HEK293 (cell line): ENCODE measurements around the gene PARD3B.

Source experiments
- CTCF ChIA-PET: fragments of 350-600 bp; formaldehyde crosslinking; extraction: SDS; loops from one replicate; lab custom pipeline; 2021; ENCODE audit warnings: antibody characterized with exemption; lab: Yijun Ruan, JAX
- POLR2A ChIA-PET: fragments of 300-600 bp; formaldehyde crosslinking; extraction: SDS; loops from one replicate; lab custom pipeline; 2020; ENCODE audit warnings: antibody characterized with exemption, inconsistent platforms; lab: Yijun Ruan, JAX
- H3K27ac ChIP-seq: fragments of 200-500 bp; sonication (Bioruptor generic); 2 replicates; pipeline ENCODE4 v1.5.1; 2014; ENCODE audit warnings: low read depth, low read length, control low read depth, inconsistent platforms; ENCODE audit errors: extremely low read depth
- H3K36me3 ChIP-seq, 2 experiments: fragments of 200-500 bp in 1 of 2; sonication (Bioruptor generic) in 1 of 2; 1 replicate in 1 of 2; 2 replicates in 1 of 2; pipeline ENCODE4 v1.5.1; 2014 to 2017; ENCODE audit warnings: inconsistent platforms in 2 of 2, low read length in 2 of 2; ENCODE audit not compliant: control insufficient read depth in 2 of 2, insufficient read depth in 1 of 2
- H3K4me1 ChIP-seq: fragments of 200-500 bp; sonication (Bioruptor generic); 2 replicates; pipeline ENCODE4 v1.5.1; 2014; ENCODE audit warnings: mild to moderate bottlenecking, low read length, inconsistent platforms; ENCODE audit not compliant: control insufficient read depth, insufficient read depth
- H3K4me3 ChIP-seq: 2 replicates; pipeline ENCODE4 v1.5.1; 2011; ENCODE audit warnings: low read depth, mild to moderate bottlenecking, control low read depth, low read length, moderate library complexity
- H3K9me3 ChIP-seq: fragments of 200-500 bp; sonication (Bioruptor generic); 2 replicates; pipeline ENCODE4 v1.5.1; 2014; ENCODE audit warnings: low read depth, low read length, inconsistent platforms; ENCODE audit not compliant: control insufficient read depth, insufficient read depth
- HOXD13 ChIP-seq: sonication (generic); formaldehyde crosslinking; IDR thresholded peaks from 2 replicates; pipeline ENCODE4 v1.8.0; 2022; ENCODE audit warnings: missing genetic modification reagents, borderline replicate concordance
- YY1 ChIP-seq: fragments of 450-650 bp; formaldehyde crosslinking; IDR thresholded peaks from 2 replicates; pipeline ENCODE4 v1.5.1; 2018; ENCODE audit warnings: missing biosample characterization, missing genetic modification characterization
- YY2 ChIP-seq: fragments of 450-650 bp; formaldehyde crosslinking; IDR thresholded peaks from 2 replicates; pipeline ENCODE4 v1.5.1; 2016; ENCODE audit warnings: missing biosample characterization, missing genetic modification characterization
- ZNF138 ChIP-seq: fragments of 450-650 bp; formaldehyde crosslinking; IDR thresholded peaks from 2 replicates; pipeline ENCODE4 v1.5.1; 2016; ENCODE audit warnings: missing biosample characterization, missing genetic modification characterization, borderline replicate concordance
- ZNF175 ChIP-seq: fragments of 450-650 bp; formaldehyde crosslinking; IDR thresholded peaks from 2 replicates; pipeline ENCODE4 v1.5.1; 2016; ENCODE audit warnings: missing biosample characterization, missing genetic modification characterization
- ZNF2 ChIP-seq: fragments of 450-650 bp; formaldehyde crosslinking; IDR thresholded peaks from 2 replicates; pipeline ENCODE4 v1.5.1; 2016; ENCODE audit warnings: missing biosample characterization, missing genetic modification characterization
- ZNF248 ChIP-seq: fragments of 450-650 bp; formaldehyde crosslinking; IDR thresholded peaks from 2 replicates; pipeline ENCODE4 v1.5.1; 2017; ENCODE audit warnings: missing biosample characterization, missing genetic modification characterization
- ZNF266 ChIP-seq: fragments of 450-650 bp; formaldehyde crosslinking; IDR thresholded peaks from 2 replicates; pipeline ENCODE4 v1.5.1; 2016; ENCODE audit warnings: missing biosample characterization, missing genetic modification characterization, low read depth
- ZNF274 ChIP-seq, 2 experiments: fragments of 200-500 bp in 1 of 2; fragments of 450-650 bp in 1 of 2; sonication (Bioruptor generic) in 1 of 2; formaldehyde crosslinking in 1 of 2; IDR thresholded peaks; 2 replicates each; pipeline versions ENCODE4 v1.5.1 to v1.6.1; 2014 to 2016; ENCODE audit warnings: borderline replicate concordance in 1 of 2, inconsistent platforms in 1 of 2, low read length in 1 of 2, missing biosample characterization in 1 of 2, missing genetic modification characterization in 1 of 2
- ZNF350 ChIP-seq: fragments of 450-650 bp; formaldehyde crosslinking; IDR thresholded peaks from 2 replicates; pipeline ENCODE4 v1.5.0; 2017; ENCODE audit warnings: missing biosample characterization, mild to moderate bottlenecking, missing genetic modification characterization
- ZNF391 ChIP-seq: fragments of 450-650 bp; formaldehyde crosslinking; IDR thresholded peaks from 2 replicates; pipeline ENCODE4 v1.5.1; 2016; ENCODE audit warnings: low read depth, missing biosample characterization, missing genetic modification characterization, borderline replicate concordance
- ZNF433 ChIP-seq: fragments of 450-650 bp; formaldehyde crosslinking; IDR thresholded peaks from 2 replicates; pipeline ENCODE4 v1.5.1; 2016; ENCODE audit warnings: missing biosample characterization, missing genetic modification characterization, low read depth
- ZNF48 ChIP-seq: fragments of 450-650 bp; formaldehyde crosslinking; IDR thresholded peaks from 2 replicates; pipeline ENCODE4 v1.5.1; 2016; ENCODE audit warnings: missing biosample characterization, missing genetic modification characterization
- ZNF501 ChIP-seq: fragments of 450-650 bp; formaldehyde crosslinking; IDR thresholded peaks from 2 replicates; pipeline ENCODE4 v1.5.1; 2016; ENCODE audit warnings: missing biosample characterization, missing genetic modification characterization
- ZNF510 ChIP-seq: fragments of 450-650 bp; formaldehyde crosslinking; IDR thresholded peaks from 2 replicates; pipeline ENCODE4 v1.5.1; 2018; ENCODE audit warnings: mild to moderate bottlenecking, missing genetic modification characterization, missing biosample characterization; ENCODE audit not compliant: insufficient replicate concordance
- ZNF530 ChIP-seq: fragments of 450-650 bp; formaldehyde crosslinking; IDR thresholded peaks from 2 replicates; pipeline ENCODE4 v1.5.1; 2016; ENCODE audit warnings: low read depth, missing biosample characterization, missing genetic modification characterization
- ZNF654 ChIP-seq: fragments of 450-650 bp; formaldehyde crosslinking; IDR thresholded peaks from 2 replicates; pipeline ENCODE4 v1.5.1; 2016; ENCODE audit warnings: low read depth, missing biosample characterization, missing genetic modification characterization
- ZNF658 ChIP-seq: fragments of 450-650 bp; formaldehyde crosslinking; IDR thresholded peaks from 2 replicates; pipeline ENCODE4; 2016; ENCODE audit warnings: missing biosample characterization, missing genetic modification characterization
- ZNF664 ChIP-seq: fragments of 450-650 bp; formaldehyde crosslinking; IDR thresholded peaks from 2 replicates; pipeline ENCODE4 v1.5.1; 2016; ENCODE audit warnings: missing biosample characterization, missing genetic modification characterization
- ZSCAN5A ChIP-seq: fragments of 450-650 bp; formaldehyde crosslinking; IDR thresholded peaks from 2 replicates; pipeline ENCODE4 v1.5.1; 2016; ENCODE audit warnings: missing biosample characterization, missing genetic modification characterization
- TF ChIP-seq, protein P1 (sequence below): fragments of 450-650 bp; formaldehyde crosslinking; IDR thresholded peaks from 2 replicates; pipeline ENCODE4 v1.5.1; 2016; ENCODE audit warnings: missing biosample characterization, missing genetic modification characterization
- TF ChIP-seq, protein P2 (sequence below): fragments of 450-650 bp; formaldehyde crosslinking; IDR thresholded peaks from 2 replicates; pipeline ENCODE4 v1.5.0; 2017; ENCODE audit warnings: missing biosample characterization, missing genetic modification characterization, borderline replicate concordance
- TF ChIP-seq, protein P3 (sequence below): fragments of 450-650 bp; formaldehyde crosslinking; IDR thresholded peaks from 2 replicates; pipeline ENCODE4 v1.5.1; 2016; ENCODE audit warnings: missing biosample characterization, missing genetic modification characterization

Gene PARD3B

DNA sequence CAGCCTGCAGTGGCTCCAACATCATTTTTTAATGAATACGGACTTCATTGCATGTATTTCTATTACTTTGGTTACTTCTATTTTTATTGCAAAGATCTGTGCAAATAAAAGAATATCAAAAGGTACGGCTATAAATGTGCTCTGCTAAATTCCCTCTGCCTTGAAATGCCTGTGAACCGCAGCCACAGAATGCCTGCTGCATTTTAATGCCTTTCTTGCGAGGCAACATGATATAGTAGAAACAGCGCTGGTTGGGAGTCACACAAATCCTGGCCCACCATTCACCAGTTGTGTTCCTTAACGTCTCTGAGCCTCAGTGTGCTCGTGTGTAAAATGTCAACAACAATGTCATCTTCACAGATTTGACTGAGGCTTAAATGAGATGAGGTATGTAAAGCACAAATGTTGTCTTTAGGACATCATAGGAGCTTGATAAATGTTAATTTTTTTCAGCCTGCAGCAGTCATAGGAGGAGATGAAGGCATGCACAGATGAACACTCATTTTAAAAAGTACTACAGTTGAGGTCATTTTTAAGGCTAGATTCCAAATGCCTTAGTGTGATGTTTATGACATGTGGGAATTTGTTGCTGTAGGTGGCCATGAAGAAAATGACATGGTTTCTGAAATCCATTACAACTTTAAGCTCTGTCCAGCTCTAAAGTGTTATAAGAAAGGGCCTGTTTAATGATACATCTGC is 949.4 kb downstream of the PARD3B start (continued):
- TF ChIP-seq ZNF274 (IDR thresholded peaks at IDR 0.05; ENCODE audit: low read length) (no peak), ZNF274 (tag by site-specific recombination; IDR thresholded peaks at IDR 0.05; ENCODE audit: borderline replicate concordance) (no peak), ZNF391 (no peak), ZNF350 (tag by site-specific recombination) (no peak), ZSCAN5A (tag by site-specific recombination) (no peak), ZNF248 (tag by site-specific recombination) (no peak), ZNF501 (no peak), HOXD13 (CRISPR knock-in tag) (no peak), ZNF658 (tag by site-specific recombination) (no peak), ZNF2 (tag by site-specific recombination) (no peak), ZNF510 (tag by site-specific recombination) (no peak), ZNF664 (no peak), ZNF654 (no peak), ZNF175 (tag by site-specific recombination) (no peak), ZNF138 (no peak)
- TF ChIP-seq, protein P1, sequence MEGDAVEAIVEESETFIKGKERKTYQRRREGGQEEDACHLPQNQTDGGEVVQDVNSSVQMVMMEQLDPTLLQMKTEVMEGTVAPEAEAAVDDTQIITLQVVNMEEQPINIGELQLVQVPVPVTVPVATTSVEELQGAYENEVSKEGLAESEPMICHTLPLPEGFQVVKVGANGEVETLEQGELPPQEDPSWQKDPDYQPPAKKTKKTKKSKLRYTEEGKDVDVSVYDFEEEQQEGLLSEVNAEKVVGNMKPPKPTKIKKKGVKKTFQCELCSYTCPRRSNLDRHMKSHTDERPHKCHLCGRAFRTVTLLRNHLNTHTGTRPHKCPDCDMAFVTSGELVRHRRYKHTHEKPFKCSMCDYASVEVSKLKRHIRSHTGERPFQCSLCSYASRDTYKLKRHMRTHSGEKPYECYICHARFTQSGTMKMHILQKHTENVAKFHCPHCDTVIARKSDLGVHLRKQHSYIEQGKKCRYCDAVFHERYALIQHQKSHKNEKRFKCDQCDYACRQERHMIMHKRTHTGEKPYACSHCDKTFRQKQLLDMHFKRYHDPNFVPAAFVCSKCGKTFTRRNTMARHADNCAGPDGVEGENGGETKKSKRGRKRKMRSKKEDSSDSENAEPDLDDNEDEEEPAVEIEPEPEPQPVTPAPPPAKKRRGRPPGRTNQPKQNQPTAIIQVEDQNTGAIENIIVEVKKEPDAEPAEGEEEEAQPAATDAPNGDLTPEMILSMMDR (tag by site-specific recombination): no peak
- TF ChIP-seq, protein P2, sequence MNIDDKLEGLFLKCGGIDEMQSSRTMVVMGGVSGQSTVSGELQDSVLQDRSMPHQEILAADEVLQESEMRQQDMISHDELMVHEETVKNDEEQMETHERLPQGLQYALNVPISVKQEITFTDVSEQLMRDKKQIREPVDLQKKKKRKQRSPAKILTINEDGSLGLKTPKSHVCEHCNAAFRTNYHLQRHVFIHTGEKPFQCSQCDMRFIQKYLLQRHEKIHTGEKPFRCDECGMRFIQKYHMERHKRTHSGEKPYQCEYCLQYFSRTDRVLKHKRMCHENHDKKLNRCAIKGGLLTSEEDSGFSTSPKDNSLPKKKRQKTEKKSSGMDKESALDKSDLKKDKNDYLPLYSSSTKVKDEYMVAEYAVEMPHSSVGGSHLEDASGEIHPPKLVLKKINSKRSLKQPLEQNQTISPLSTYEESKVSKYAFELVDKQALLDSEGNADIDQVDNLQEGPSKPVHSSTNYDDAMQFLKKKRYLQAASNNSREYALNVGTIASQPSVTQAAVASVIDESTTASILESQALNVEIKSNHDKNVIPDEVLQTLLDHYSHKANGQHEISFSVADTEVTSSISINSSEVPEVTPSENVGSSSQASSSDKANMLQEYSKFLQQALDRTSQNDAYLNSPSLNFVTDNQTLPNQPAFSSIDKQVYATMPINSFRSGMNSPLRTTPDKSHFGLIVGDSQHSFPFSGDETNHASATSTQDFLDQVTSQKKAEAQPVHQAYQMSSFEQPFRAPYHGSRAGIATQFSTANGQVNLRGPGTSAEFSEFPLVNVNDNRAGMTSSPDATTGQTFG (tag by site-specific recombination): no peak
- TF ChIP-seq, protein P3, sequence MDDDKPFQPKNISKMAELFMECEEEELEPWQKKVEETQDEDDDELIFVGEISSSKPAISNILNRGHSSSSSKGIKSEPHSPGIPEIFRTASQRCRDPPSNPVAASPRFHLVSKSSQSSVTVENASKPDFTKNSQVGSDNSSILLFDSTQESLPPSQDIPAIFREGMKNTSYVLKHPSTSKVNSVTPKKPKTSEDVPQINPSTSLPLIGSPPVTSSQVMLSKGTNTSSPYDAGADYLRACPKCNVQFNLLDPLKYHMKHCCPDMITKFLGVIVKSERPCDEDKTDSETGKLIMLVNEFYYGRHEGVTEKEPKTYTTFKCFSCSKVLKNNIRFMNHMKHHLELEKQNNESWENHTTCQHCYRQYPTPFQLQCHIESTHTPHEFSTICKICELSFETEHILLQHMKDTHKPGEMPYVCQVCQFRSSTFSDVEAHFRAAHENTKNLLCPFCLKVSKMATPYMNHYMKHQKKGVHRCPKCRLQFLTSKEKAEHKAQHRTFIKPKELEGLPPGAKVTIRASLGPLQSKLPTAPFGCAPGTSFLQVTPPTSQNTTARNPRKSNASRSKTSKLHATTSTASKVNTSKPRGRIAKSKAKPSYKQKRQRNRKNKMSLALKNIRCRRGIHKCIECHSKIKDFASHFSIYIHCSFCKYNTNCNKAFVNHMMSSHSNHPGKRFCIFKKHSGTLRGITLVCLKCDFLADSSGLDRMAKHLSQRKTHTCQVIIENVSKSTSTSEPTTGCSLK (tag by site-specific recombination): no peak
- TF ChIP-seq, all 188 proteins: peak for 0

- no peak overlapping the region for H3K27ac ChIP-seq
- TF ChIP-seq YY1 (tag by site-specific recombination) (no peak), ZNF266 (tag by site-specific recombination) (no peak), ZNF433 (no peak), ZNF530 (tag by site-specific recombination) (no peak), YY2 (tag by site-specific recombination) (no peak), ZNF48 (no peak)
- CTCF ChIA-PET: interaction anchor here (0.6 kb wide), 1 partner anchor 180 kb away, joined by 6 read pairs; no protein-coding TSS in a partner anchor
Observed at GRCh38 chr2:205495819-205496218, 950.5 kb downstream of the PARD3B start.

More at GRCh38 chr2:205495819-205496218, 950.5 kb downstream of the PARD3B start:
- Histone ChIP-seq H3K4me3 (no peak overlapping the region), H3K9me3 (no peaks in the 10 kb centered on the region), H3K4me1 (no peaks in the 10 kb centered on the region), H3K36me3 (no peaks in the 10 kb centered on the region)
- POLR2A ChIA-PET: no interaction called here
